GM18505 (cell line): ENCODE data around the gene CTXND2.

Experiments
- ATAC-seq: cut with Tn5 transposase; IDR thresholded peaks from one replicate; pipeline ENCODE4 v1.9.1; 2021; ENCODE audit not compliant: unreplicated experiment
- POLR2A ChIP-seq: IDR thresholded peaks from 4 replicates; pipeline ENCODE4 v1.6.1; 2011; ENCODE audit warnings: borderline replicate concordance; ENCODE audit not compliant: insufficient read depth, insufficient read length; ENCODE audit errors: extremely low read depth

Gene CTXND2

GRCh38 chr1:150961756-150962155, 74.8 kb downstream of the CTXND2 start:
- no peak for ATAC-seq

More at GRCh38 chr1:150961756-150962155, 74.8 kb downstream of the CTXND2 start:
- no peak for TF ChIP-seq POLR2A
